SU-DHL-6 (cell line): Measurements from ENCODE around the gene ZDHHC16.
"Not testable (repeated sequence)": the region's sequence is repeated elsewhere in the genome, so short reads cannot be mapped to it uniquely, and the experiment has no call there.

Experiments
- H2AFZ ChIP-seq: fragments of 200-600 bp; sonication (generic); 2 replicates; pipeline ENCODE4 v1.6.1; 2014; ENCODE audit warnings: low read depth, mild to moderate bottlenecking, moderate library complexity, mixed read lengths, antibody characterized with exemption, low read length; ENCODE audit not compliant: severe bottlenecking
- H3F3A ChIP-seq: fragments of 200-600 bp; shearing (Covaris generic); 2 replicates; pipeline ENCODE4 v1.6.0; 2016; ENCODE audit warnings: antibody characterized with exemption, mild to moderate bottlenecking; ENCODE audit not compliant: insufficient read depth
- H3K27ac ChIP-seq: fragments of 200-600 bp; sonication (generic); 2 replicates; pipeline ENCODE4 v1.5.1; 2016; ENCODE audit warnings: low read depth, mild to moderate bottlenecking, low read length, moderate library complexity, mixed read lengths
- H3K27me3 ChIP-seq: fragments of 200-600 bp; sonication (generic), shearing (Covaris generic); 2 replicates; pipeline ENCODE4 v1.6.0; 2014; ENCODE audit warnings: mild to moderate bottlenecking, low read length
- H3K36me3 ChIP-seq: fragments of 200-600 bp; sonication (generic); 2 replicates; pipeline ENCODE4 v1.6.1; 2014; ENCODE audit warnings: mild to moderate bottlenecking, low read length, mixed read lengths
- H3K4me2 ChIP-seq: fragments of 300-600, 200-600 bp; shearing (Covaris generic), sonication (generic); 2 replicates; pipeline ENCODE4 v1.6.0; 2014; ENCODE audit warnings: low read length, low read depth, mild to moderate bottlenecking; ENCODE audit not compliant: poor library complexity, severe bottlenecking
- H3K4me3 ChIP-seq: fragments of 200-600 bp; sonication (generic); 2 replicates; pipeline ENCODE4 v1.5.1; 2014; ENCODE audit warnings: antibody characterized with exemption, low read length, mild to moderate bottlenecking, mixed read lengths; ENCODE audit not compliant: insufficient read depth, poor library complexity, severe bottlenecking
- H3K79me2 ChIP-seq: fragments of 200-600 bp; sonication (generic); 2 replicates; pipeline ENCODE4 v1.6.1; 2014; ENCODE audit warnings: mild to moderate bottlenecking, low read length, moderate library complexity; ENCODE audit not compliant: insufficient read depth
- H3K9ac ChIP-seq: fragments of 200-600 bp; sonication (generic); 2 replicates; pipeline ENCODE4 v1.7.0; 2014; ENCODE audit warnings: mild to moderate bottlenecking, low read length
- H3K9me2 ChIP-seq: fragments of 200-600 bp; sonication (generic); replicated peaks from 2 replicates; pipeline ENCODE4 v1.6.1; 2014; ENCODE audit warnings: low read length; ENCODE audit not compliant: insufficient read depth
- H3K9me3 ChIP-seq: fragments of 200-600 bp; sonication (generic); 2 replicates; pipeline ENCODE4 v1.6.1; 2014; ENCODE audit warnings: low read length, mixed read lengths; ENCODE audit not compliant: insufficient read depth
- H4K20me1 ChIP-seq: fragments of 200-600 bp; sonication (generic); 2 replicates; pipeline ENCODE4 v1.6.1; 2014; ENCODE audit warnings: low read depth, mild to moderate bottlenecking, antibody characterized with exemption, low read length, moderate library complexity, mixed read lengths
- EZH2phosphoT487 ChIP-seq: fragments of 200-600 bp; sonication (generic), shearing (Covaris generic); conservative IDR thresholded peaks from 2 replicates; pipeline ENCODE4 v1.6.1; 2018; ENCODE audit warnings: mild to moderate bottlenecking, antibody characterized with exemption, low read length, moderate library complexity, mixed read lengths
- TF ChIP-seq, protein P1 (sequence below): fragments of 200-600 bp; sonication (generic); IDR thresholded peaks from one replicate; pipeline ENCODE4 v1.5.1; 2017; ENCODE audit warnings: antibody characterized with exemption, mild to moderate bottlenecking, low read length, moderate library complexity; ENCODE audit not compliant: insufficient read depth, poor library complexity, severe bottlenecking

Gene ZDHHC16

DNA sequence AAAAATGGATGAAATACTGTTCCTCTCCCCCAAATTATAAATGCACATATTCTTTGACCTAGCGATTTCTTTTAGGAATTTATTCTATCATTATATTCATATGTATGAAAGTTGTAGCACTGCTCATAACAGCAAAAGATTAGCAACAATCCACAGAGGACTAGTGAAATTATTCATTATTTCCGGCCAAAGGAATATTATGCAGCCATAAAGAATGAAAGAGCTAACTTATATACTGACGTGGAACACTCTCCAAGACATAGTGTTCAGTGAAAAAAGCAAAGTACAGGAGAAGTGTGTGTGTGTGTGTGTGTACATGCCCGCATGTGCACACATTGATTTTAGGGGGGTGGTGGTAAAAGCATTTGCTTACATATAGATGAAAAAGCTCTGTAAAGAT, 28.9 kb downstream of the ZDHHC16 start:
- Histone ChIP-seq H3F3A (no peaks in the 10 kb centered on the region), H3K36me3 (peaks cover 20% of the 10 kb centered on the region; the same call in 1 of the 2 replicates), H3K27me3 (no peaks in the 10 kb centered on the region), H4K20me1 (no peaks in the 10 kb centered on the region), H3K9ac (no peak overlapping the region), H3K79me2 (no peaks in the 10 kb centered on the region), H3K27ac (no peak overlapping the region), H3K9me2 (no peaks in the 10 kb centered on the region), H3K9me3 (no peaks in the 10 kb centered on the region), H2AFZ (no peak overlapping the region), H3K4me3 (no peak overlapping the region), H3K4me2 (no peak overlapping the region)
- TF ChIP-seq, protein P1, sequence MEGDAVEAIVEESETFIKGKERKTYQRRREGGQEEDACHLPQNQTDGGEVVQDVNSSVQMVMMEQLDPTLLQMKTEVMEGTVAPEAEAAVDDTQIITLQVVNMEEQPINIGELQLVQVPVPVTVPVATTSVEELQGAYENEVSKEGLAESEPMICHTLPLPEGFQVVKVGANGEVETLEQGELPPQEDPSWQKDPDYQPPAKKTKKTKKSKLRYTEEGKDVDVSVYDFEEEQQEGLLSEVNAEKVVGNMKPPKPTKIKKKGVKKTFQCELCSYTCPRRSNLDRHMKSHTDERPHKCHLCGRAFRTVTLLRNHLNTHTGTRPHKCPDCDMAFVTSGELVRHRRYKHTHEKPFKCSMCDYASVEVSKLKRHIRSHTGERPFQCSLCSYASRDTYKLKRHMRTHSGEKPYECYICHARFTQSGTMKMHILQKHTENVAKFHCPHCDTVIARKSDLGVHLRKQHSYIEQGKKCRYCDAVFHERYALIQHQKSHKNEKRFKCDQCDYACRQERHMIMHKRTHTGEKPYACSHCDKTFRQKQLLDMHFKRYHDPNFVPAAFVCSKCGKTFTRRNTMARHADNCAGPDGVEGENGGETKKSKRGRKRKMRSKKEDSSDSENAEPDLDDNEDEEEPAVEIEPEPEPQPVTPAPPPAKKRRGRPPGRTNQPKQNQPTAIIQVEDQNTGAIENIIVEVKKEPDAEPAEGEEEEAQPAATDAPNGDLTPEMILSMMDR: no peak
- no peak for TF ChIP-seq EZH2phosphoT487

DNA sequence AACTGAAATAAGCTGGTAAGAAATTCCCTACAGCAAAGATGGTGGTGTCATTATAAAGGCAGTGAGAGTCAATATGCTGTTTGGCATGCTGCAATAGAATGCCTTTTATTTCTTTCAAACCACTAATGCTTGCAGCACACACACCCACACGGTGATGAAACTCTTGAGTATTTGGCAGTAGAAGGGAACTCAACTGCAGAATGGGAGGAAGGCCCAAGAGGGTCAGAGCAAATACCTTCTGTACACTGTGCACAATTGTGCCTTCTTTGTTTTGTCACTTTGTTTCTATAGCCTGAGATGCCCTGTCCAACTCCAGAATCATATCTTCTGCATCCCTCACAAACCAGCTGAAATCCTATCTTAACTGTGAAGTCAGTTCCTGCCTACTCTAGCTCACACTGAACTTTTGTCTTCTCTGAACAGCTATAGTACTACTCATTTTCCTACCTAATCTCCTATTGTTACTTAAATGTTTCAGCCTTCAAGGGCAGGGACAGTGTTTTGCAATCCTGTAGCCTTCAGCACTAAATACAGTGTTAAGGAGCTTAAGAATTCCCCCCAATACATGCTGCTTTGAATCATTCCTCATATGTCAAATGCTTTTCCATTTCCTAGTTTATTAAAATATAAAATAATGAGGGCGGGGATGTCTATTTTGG, 30.1 kb downstream of the ZDHHC16 start:
- H4K20me1 ChIP-seq: no peaks in the 10 kb centered on the region
- H2AFZ ChIP-seq: no peak overlapping the region
- no peaks in the 10 kb centered on the region for H3K27me3 ChIP-seq
- H3K4me3 ChIP-seq: no peak overlapping the region
- H3F3A ChIP-seq: no peaks in the 10 kb centered on the region
- no peak overlapping the region for H3K4me2 ChIP-seq
- no peaks in the 10 kb centered on the region for H3K79me2 ChIP-seq
- H3K9me3 ChIP-seq: no peaks in the 10 kb centered on the region
- no peak overlapping the region for H3K27ac ChIP-seq
- H3K9ac ChIP-seq: no peak overlapping the region
- no peaks in the 10 kb centered on the region for H3K9me2 ChIP-seq
- TF ChIP-seq EZH2phosphoT487: no peak
- TF ChIP-seq, protein P1: no peak
- peaks cover 20% of the 10 kb centered on the region; the same call in 1 of the 2 replicates for H3K36me3 ChIP-seq

DNA sequence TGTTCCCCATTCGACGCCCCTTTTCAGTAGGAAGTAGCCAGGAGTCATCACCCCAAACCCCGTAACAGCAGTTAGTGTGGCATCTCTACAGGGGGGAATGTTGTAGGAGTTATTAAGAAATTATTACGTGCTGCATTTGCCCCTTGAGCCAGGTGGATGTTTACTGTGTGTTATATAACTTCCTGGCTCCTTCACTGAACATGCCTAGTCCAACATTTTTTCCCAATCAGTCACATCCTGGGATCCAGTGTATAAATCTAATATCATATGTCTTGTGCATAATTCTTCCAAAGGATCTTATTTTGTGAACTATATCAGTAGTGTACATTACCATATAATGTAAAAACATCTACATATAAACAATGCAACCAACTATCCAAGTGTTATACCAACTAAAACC, 33.4 kb downstream of the ZDHHC16 start:
- H3K9ac ChIP-seq, H3K27me3 ChIP-seq, H3K4me3 ChIP-seq, H3K9me2 ChIP-seq, H3F3A ChIP-seq, H3K27ac ChIP-seq, H3K9me3 ChIP-seq, H2AFZ ChIP-seq, H4K20me1 ChIP-seq, H3K4me2 ChIP-seq: not testable (repeated sequence)
- peaks cover 16% of the 10 kb centered on the region; the same call in 1 of the 2 replicates for H3K36me3 ChIP-seq
- peaks cover 10% of the 10 kb centered on the region; the same call in 1 of the 2 replicates for H3K79me2 ChIP-seq

DNA sequence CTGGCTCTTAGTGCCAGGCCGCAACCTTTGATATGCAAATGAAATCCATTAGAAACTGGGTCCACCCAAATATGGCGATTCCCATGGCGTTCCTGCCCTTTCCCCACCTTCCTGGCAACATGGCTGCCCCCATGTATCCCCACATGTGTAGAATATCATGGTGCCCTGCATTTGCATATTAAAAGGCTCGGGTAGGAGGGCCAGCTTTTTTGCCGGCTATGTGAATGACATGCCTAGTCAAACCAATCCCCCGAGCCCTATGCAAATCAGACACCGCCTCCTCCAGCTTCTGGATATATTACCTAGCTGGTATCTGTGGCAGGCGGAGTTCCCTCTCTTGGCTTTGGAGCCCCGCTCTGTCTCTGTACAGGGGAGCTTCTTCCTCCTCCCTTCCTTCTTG, 34.0 kb downstream of the ZDHHC16 start:
- Histone ChIP-seq H3K27ac (no peak overlapping the region), H3K9me2 (no peaks in the 10 kb centered on the region), H3K4me2 (no peak overlapping the region), H2AFZ (no peak overlapping the region), H3K9me3 (no peaks in the 10 kb centered on the region), H4K20me1 (0 out of 2 replicates have a peak, but pooled peaks cover 4% of the 10 kb centered on the region), H3K79me2 (peaks cover 10% of the 10 kb centered on the region; the same call in 1 of the 2 replicates), H3K36me3 (peaks cover 11% of the 10 kb centered on the region; the same call in 1 of the 2 replicates), H3K27me3 (no peaks in the 10 kb centered on the region), H3K9ac (no peak overlapping the region), H3K4me3 (no peak overlapping the region), H3F3A (no peaks in the 10 kb centered on the region)
- TF ChIP-seq, protein P1: no peak
- no peak for TF ChIP-seq EZH2phosphoT487
